ENCODE measurements around the gene CYP2R1.

CYP2R1 gene

GRCh38 chr11:14855890-14856289 lies 36.1 kb downstream of the CYP2R1 start:
- TF ChIP-seq ZFX (IDR thresholded peaks at IDR 0.05; ENCODE audit: borderline replicate concordance) (no peak), CTCF (IDR thresholded peaks at IDR 0.05) (no peak)
- H3K27ac ChIP-seq: no peak overlapping the region

GRCh38 chr11:14854057-14854456 lies 38.0 kb downstream of the CYP2R1 start:
- TF ChIP-seq ZFX (IDR thresholded peaks at IDR 0.05; ENCODE audit: borderline replicate concordance): no peak
- TF ChIP-seq CTCF (IDR thresholded peaks at IDR 0.05): no peak
- no peak overlapping the region for H3K27ac ChIP-seq

- TF ChIP-seq CTCF (IDR thresholded peaks at IDR 0.05) (no peak), ZFX (IDR thresholded peaks at IDR 0.05; ENCODE audit: borderline replicate concordance) (no peak)
- no peak overlapping the region for H3K27ac ChIP-seq
Observed at GRCh38 chr11:14852571-14853177, 39.4 kb downstream of the CYP2R1 start.

GRCh38 chr11:14842002-14842401 lies 50.0 kb downstream of the CYP2R1 start:
- TF ChIP-seq CTCF (IDR thresholded peaks at IDR 0.05): no peak
- TF ChIP-seq ZFX (IDR thresholded peaks at IDR 0.05; ENCODE audit: borderline replicate concordance): no peak
- H3K27ac ChIP-seq: no peak overlapping the region

GRCh38 chr11:14835496-14836492 lies 56.2 kb downstream of the CYP2R1 start:
- H3K27ac ChIP-seq: no peak overlapping the region
- TF ChIP-seq ZFX (IDR thresholded peaks at IDR 0.05; ENCODE audit: borderline replicate concordance) (no peak), CTCF (IDR thresholded peaks at IDR 0.05) (no peak)
